ENCODE results near the gene LRRC15. TPM values are rescaled to one million over a fixed set of nuclear protein-coding genes. Genes with fewer than 3 reads are reported as not detected.

Gene LRRC15
- total RNA-seq, 1 donor = 3.6 TPM

- Histone ChIP-seq H3K9me3 (ENCODE audit: low read depth, low read length) (no peaks in the 10 kb centered on the region), H2AFZ (ENCODE audit: low read length) (no peak overlapping the region), H3K4me2 (ENCODE audit: insufficient read depth, low read length) (no peak overlapping the region), H3K36me3 (ENCODE audit: insufficient read depth, low read length) (no peaks in the 10 kb centered on the region), H3K27me3 (ENCODE audit: insufficient read depth, low read length) (peaks cover 15% of the 10 kb centered on the region), H3K4me1 (ENCODE audit: insufficient read depth, low read length) (no peaks in the 10 kb centered on the region), H3K4me3 (ENCODE audit: insufficient read depth, low read length) (no peak overlapping the region), H3K79me2 (ENCODE audit: insufficient read depth, low read length) (no peaks in the 10 kb centered on the region), H3K27ac (ENCODE audit: low read depth, low read length) (no peak overlapping the region), H4K20me1 (ENCODE audit: insufficient read depth, low read length) (no peaks in the 10 kb centered on the region)
- DNase-seq (ENCODE audit: insufficient read length, low spot score, missing footprints) = no peak
- TF ChIP-seq CTCF (IDR thresholded peaks at IDR 0.05; ENCODE audit: extremely low read depth, low read depth, low read length) = no peak
Measured at GRCh38 chr3:194389269-194389668, 19.7 kb upstream of the LRRC15 start.

GRCh38 chr3:194387926-194388418 lies 18.4 kb upstream of the LRRC15 start:
- TF ChIP-seq CTCF (IDR thresholded peaks at IDR 0.05; ENCODE audit: extremely low read depth, low read depth, low read length) = no peak
- no peaks in the 10 kb centered on the region for H3K36me3 ChIP-seq (ENCODE audit: insufficient read depth, low read length)
- no peak for DNase-seq (ENCODE audit: insufficient read length, low spot score, missing footprints)
- H3K4me3 ChIP-seq (ENCODE audit: insufficient read depth, low read length) = no peak overlapping the region
- peaks cover 13% of the 10 kb centered on the region for H3K27me3 ChIP-seq (ENCODE audit: insufficient read depth, low read length)
- H3K4me2 ChIP-seq (ENCODE audit: insufficient read depth, low read length) = no peak overlapping the region
- H3K27ac ChIP-seq (ENCODE audit: low read depth, low read length) = no peak overlapping the region
- H2AFZ ChIP-seq (ENCODE audit: low read length) = no peak overlapping the region
- H3K9me3 ChIP-seq (ENCODE audit: low read depth, low read length) = no peaks in the 10 kb centered on the region
- no peaks in the 10 kb centered on the region for H3K79me2 ChIP-seq (ENCODE audit: insufficient read depth, low read length)
- H4K20me1 ChIP-seq (ENCODE audit: insufficient read depth, low read length) = no peaks in the 10 kb centered on the region
- no peaks in the 10 kb centered on the region for H3K4me1 ChIP-seq (ENCODE audit: insufficient read depth, low read length)

- Histone ChIP-seq H3K36me3 (ENCODE audit: insufficient read depth, low read length) (no peaks in the 10 kb centered on the region), H3K4me1 (ENCODE audit: insufficient read depth, low read length) (no peaks in the 10 kb centered on the region), H4K20me1 (ENCODE audit: insufficient read depth, low read length) (no peaks in the 10 kb centered on the region), H3K4me2 (ENCODE audit: insufficient read depth, low read length) (no peak overlapping the region), H3K27me3 (ENCODE audit: insufficient read depth, low read length) (peaks cover 9% of the 10 kb centered on the region), H3K79me2 (ENCODE audit: insufficient read depth, low read length) (no peaks in the 10 kb centered on the region), H3K4me3 (ENCODE audit: insufficient read depth, low read length) (no peak overlapping the region), H3K9me3 (ENCODE audit: low read depth, low read length) (no peaks in the 10 kb centered on the region), H2AFZ (ENCODE audit: low read length) (no peak overlapping the region), H3K27ac (ENCODE audit: low read depth, low read length) (no peak overlapping the region)
- DNase-seq (ENCODE audit: insufficient read length, low spot score, missing footprints) = no peak
- no peak for TF ChIP-seq CTCF (IDR thresholded peaks at IDR 0.05; ENCODE audit: extremely low read depth, low read depth, low read length)
Measured at GRCh38 chr3:194387276-194387675, 17.7 kb upstream of the LRRC15 start.

- H4K20me1 ChIP-seq (ENCODE audit: insufficient read depth, low read length) = no peaks in the 10 kb centered on the region
- DNase-seq (ENCODE audit: insufficient read length, low spot score, missing footprints) = no peak
- H3K79me2 ChIP-seq (ENCODE audit: insufficient read depth, low read length) = no peaks in the 10 kb centered on the region
- no peaks in the 10 kb centered on the region for H3K36me3 ChIP-seq (ENCODE audit: insufficient read depth, low read length)
- H3K4me3 ChIP-seq (ENCODE audit: insufficient read depth, low read length) = no peak overlapping the region
- no peaks in the 10 kb centered on the region for H3K9me3 ChIP-seq (ENCODE audit: low read depth, low read length)
- H3K27ac ChIP-seq (ENCODE audit: low read depth, low read length) = no peak overlapping the region
- no peak overlapping the region for H3K4me2 ChIP-seq (ENCODE audit: insufficient read depth, low read length)
- H3K4me1 ChIP-seq (ENCODE audit: insufficient read depth, low read length) = no peaks in the 10 kb centered on the region
- peaks cover 9% of the 10 kb centered on the region for H3K27me3 ChIP-seq (ENCODE audit: insufficient read depth, low read length)
- TF ChIP-seq CTCF (IDR thresholded peaks at IDR 0.05; ENCODE audit: extremely low read depth, low read depth, low read length) = no peak
- no peak overlapping the region for H2AFZ ChIP-seq (ENCODE audit: low read length)
Measured at GRCh38 chr3:194386648-194387047, 17.1 kb upstream of the LRRC15 start.
